GM23338 (cell line): ENCODE results near the gene NTN1. TPM values are rescaled to one million over a fixed set of nuclear protein-coding genes. Genes with fewer than 3 reads are reported as not detected.

ENCODE experiments used
- ATAC-seq: fragments of 200-7000 bp; cut with Tn5 transposase; 3 replicates; pipeline ENCODE4 v1.9.1; 2020
- DNase-seq: peaks from one replicate; pipeline ENCODE4 v3.0.0-alpha.2; 2015; ENCODE audit warnings: low spot score
- H2AFZ ChIP-seq: fragments of 200-600 bp; sonication (generic); 2 replicates; pipeline ENCODE4 v1.8.0; 2016; ENCODE audit warnings: antibody characterized with exemption, mild to moderate bottlenecking, moderate library complexity
- H3F3A ChIP-seq: fragments of 200-600 bp; sonication (generic); replicated peaks from 2 replicates; pipeline ENCODE4 v1.8.0; 2017; ENCODE audit warnings: antibody characterized with exemption, mixed run types, low read depth
- H3K27ac ChIP-seq: fragments of 200-600 bp; sonication (generic); 2 replicates; pipeline ENCODE4 v1.6.1; 2016; ENCODE audit warnings: low read depth
- H3K27me3 ChIP-seq: fragments of 200-600 bp; sonication (generic); 2 replicates; pipeline ENCODE4 v1.8.0; 2016; ENCODE audit warnings: mild to moderate bottlenecking, mixed run types, moderate library complexity; ENCODE audit not compliant: insufficient read depth
- H3K36me3 ChIP-seq: fragments of 200-600 bp; sonication (generic); 2 replicates; pipeline ENCODE4 v1.8.0; 2016; ENCODE audit warnings: mild to moderate bottlenecking; ENCODE audit not compliant: insufficient read depth
- H3K4me1 ChIP-seq: fragments of 200-600 bp; sonication (generic); 2 replicates; pipeline ENCODE4 v1.8.0; 2016; ENCODE audit warnings: mild to moderate bottlenecking, moderate library complexity; ENCODE audit not compliant: insufficient read depth
- H3K4me2 ChIP-seq: fragments of 200-600 bp; sonication (generic); 2 replicates; pipeline ENCODE4 v1.7.1; 2017; ENCODE audit warnings: mixed run types
- H3K4me3 ChIP-seq: fragments of 200-600 bp; sonication (generic); 2 replicates; pipeline ENCODE4 v1.6.1; 2016; ENCODE audit warnings: mixed run types
- H3K79me2 ChIP-seq: fragments of 200-600 bp; sonication (generic); replicated peaks from 2 replicates; pipeline ENCODE4 v1.8.0; 2017; ENCODE audit warnings: mild to moderate bottlenecking; ENCODE audit not compliant: insufficient read depth
- H3K9me2 ChIP-seq: fragments of 200-600 bp; sonication (generic); 2 replicates; pipeline ENCODE4 v1.8.0; 2017; ENCODE audit not compliant: insufficient read depth
- H4K20me1 ChIP-seq: fragments of 200-600 bp; sonication (generic); replicated peaks from 2 replicates; pipeline ENCODE4 v1.8.0; 2017; ENCODE audit warnings: mild to moderate bottlenecking; ENCODE audit not compliant: insufficient read depth
- H3K27ac Mint-ChIP-seq: 2 replicates; pipeline ENCODE4 v1.8.0; 2020; ENCODE audit warnings: inconsistent platforms, mild to moderate bottlenecking, moderate library complexity, mixed read lengths
- H3K27me3 Mint-ChIP-seq: 3 replicates; pipeline ENCODE4 v1.8.0; 2022; ENCODE audit warnings: low read depth, mild to moderate bottlenecking, moderate library complexity, mixed read lengths, inconsistent platforms; ENCODE audit not compliant: insufficient read depth, poor library complexity
- H3K36me3 Mint-ChIP-seq: 3 replicates; pipeline ENCODE4 v1.8.0; 2021; ENCODE audit warnings: low read depth, mild to moderate bottlenecking, inconsistent platforms, moderate library complexity, mixed read lengths
- H3K4me1 Mint-ChIP-seq: 3 replicates; pipeline ENCODE4 v1.8.0; 2020; ENCODE audit warnings: mild to moderate bottlenecking, inconsistent platforms, mixed read lengths
- H3K4me3 Mint-ChIP-seq: 3 replicates; pipeline ENCODE4 v1.8.0; 2021; ENCODE audit warnings: moderate library complexity, mild to moderate bottlenecking, inconsistent platforms, mixed read lengths
- H3K9me3 Mint-ChIP-seq: 3 replicates; pipeline ENCODE4 v1.8.0; 2020; ENCODE audit warnings: moderate library complexity, mild to moderate bottlenecking, inconsistent platforms, mixed read lengths
- ETS1 ChIP-seq: IDR thresholded peaks from 2 replicates; pipeline ENCODE4 v1.6.1; 2016; ENCODE audit warnings: antibody characterized with exemption
- EZH2phosphoT487 ChIP-seq: fragments of 200-600 bp; sonication (generic); IDR thresholded peaks from one replicate; pipeline ENCODE4 v1.8.1; 2018; ENCODE audit warnings: antibody characterized with exemption; ENCODE audit not compliant: unreplicated experiment
- JUNB ChIP-seq: IDR thresholded peaks from one replicate; pipeline ENCODE4 v1.6.1; 2016; ENCODE audit warnings: antibody characterized with exemption; ENCODE audit not compliant: unreplicated experiment
- NANOG ChIP-seq: IDR thresholded peaks from 2 replicates; pipeline ENCODE4 v1.6.1; 2016; ENCODE audit warnings: antibody characterized with exemption, borderline replicate concordance
- POLR2AphosphoS5 ChIP-seq: IDR thresholded peaks from 2 replicates; pipeline ENCODE4 v1.6.1; 2016; ENCODE audit warnings: antibody characterized with exemption, low read depth
- REST ChIP-seq: IDR thresholded peaks from one replicate; pipeline ENCODE4 v1.6.1; 2018; ENCODE audit warnings: antibody characterized with exemption; ENCODE audit not compliant: unreplicated experiment
- STAT1 ChIP-seq: IDR thresholded peaks from one replicate; pipeline ENCODE4 v1.6.1; 2016; ENCODE audit warnings: antibody characterized with exemption; ENCODE audit not compliant: unreplicated experiment
- ZNF114 ChIP-seq: fragments of 250-450 bp; sonication (Bioruptor Pico); IDR thresholded peaks from 2 replicates; pipeline ENCODE4 v1.5.0; 2020; ENCODE audit warnings: mild to moderate bottlenecking, moderate library complexity
- ZNF331 ChIP-seq: fragments of 250-450 bp; sonication (Bioruptor Pico); IDR thresholded peaks from 2 replicates; pipeline ENCODE4 v1.5.0; 2020; ENCODE audit warnings: low read depth, mild to moderate bottlenecking, moderate library complexity
- ZNF462 ChIP-seq: fragments of 250-450 bp; sonication (Bioruptor Pico); IDR thresholded peaks from 2 replicates; pipeline ENCODE4 v1.5.0; 2020; ENCODE audit warnings: mild to moderate bottlenecking, moderate library complexity
- polyA plus RNA-seq: library from polyadenylated mRNA; unstranded; fragments of >200 nt; fragmentation: Nextera tagmentation; extraction: Ambion mirVana; gene quantifications from 2 replicates; pipeline ENCODE4 v1.2.1, GENCODE V29; 2016
- total RNA-seq: library from RNA; depleted of rRNA; stranded (reverse); fragments of >200 nt; shearing (Covaris generic); gene quantifications from 2 replicates; pipeline ENCODE4 v1.2.3, GENCODE V29; 2014
- TF ChIP-seq, protein P1 (sequence below), 2 experiments: fragments of 200-600 bp in 1 of 2; sonication (generic) in 1 of 2; conservative IDR thresholded peaks; 2 replicates each; pipeline versions ENCODE4 v1.5.1 to v1.6.1; 2016 to 2017; ENCODE audit warnings: antibody characterized with exemption in 2 of 2, low read depth in 2 of 2, mild to moderate bottlenecking in 2 of 2, moderate library complexity in 1 of 2

The NTN1 gene
- total and polyA plus RNA-seq, 2 experiments from 2014 or later = 0.57 to 2.6 TPM

- TF ChIP-seq, protein P1, sequence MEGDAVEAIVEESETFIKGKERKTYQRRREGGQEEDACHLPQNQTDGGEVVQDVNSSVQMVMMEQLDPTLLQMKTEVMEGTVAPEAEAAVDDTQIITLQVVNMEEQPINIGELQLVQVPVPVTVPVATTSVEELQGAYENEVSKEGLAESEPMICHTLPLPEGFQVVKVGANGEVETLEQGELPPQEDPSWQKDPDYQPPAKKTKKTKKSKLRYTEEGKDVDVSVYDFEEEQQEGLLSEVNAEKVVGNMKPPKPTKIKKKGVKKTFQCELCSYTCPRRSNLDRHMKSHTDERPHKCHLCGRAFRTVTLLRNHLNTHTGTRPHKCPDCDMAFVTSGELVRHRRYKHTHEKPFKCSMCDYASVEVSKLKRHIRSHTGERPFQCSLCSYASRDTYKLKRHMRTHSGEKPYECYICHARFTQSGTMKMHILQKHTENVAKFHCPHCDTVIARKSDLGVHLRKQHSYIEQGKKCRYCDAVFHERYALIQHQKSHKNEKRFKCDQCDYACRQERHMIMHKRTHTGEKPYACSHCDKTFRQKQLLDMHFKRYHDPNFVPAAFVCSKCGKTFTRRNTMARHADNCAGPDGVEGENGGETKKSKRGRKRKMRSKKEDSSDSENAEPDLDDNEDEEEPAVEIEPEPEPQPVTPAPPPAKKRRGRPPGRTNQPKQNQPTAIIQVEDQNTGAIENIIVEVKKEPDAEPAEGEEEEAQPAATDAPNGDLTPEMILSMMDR (conservative IDR thresholded peaks at IDR 0.05; ENCODE audit: low read depth in 2 of 2) = no peak
- no peak for TF ChIP-seq ZNF114 (CRISPR knock-in tag)
- TF ChIP-seq STAT1 = no peak
These were observed 187.2 kb downstream of the NTN1 start (continued) for GRCh38 chr17:9208381-9209105.

GRCh38 chr17:9209347-9209746 is 188.0 kb downstream of the NTN1 start:
- H3K9me3 Mint-ChIP-seq = no peaks in the 10 kb centered on the region
- Histone ChIP-seq H3K27me3 (no peaks in the 10 kb centered on the region), H3K36me3 (no peaks in the 10 kb centered on the region), H3K27ac (no peak overlapping the region), H3K4me2 (no peak overlapping the region), H2AFZ (no peak overlapping the region), H3K4me1 (no peaks in the 10 kb centered on the region), H3K4me3 (no peak overlapping the region), H3K79me2 (no peaks in the 10 kb centered on the region), H4K20me1 (no peaks in the 10 kb centered on the region), H3F3A (no peaks in the 10 kb centered on the region), H3K9me2 (no peaks in the 10 kb centered on the region)
- H3K36me3 Mint-ChIP-seq = no peaks in the 10 kb centered on the region
- DNase-seq = no peak
- H3K4me3 Mint-ChIP-seq = no peak overlapping the region
- H3K27me3 Mint-ChIP-seq = peaks cover 3% of the 10 kb centered on the region
- peaks cover 7% of the 10 kb centered on the region for H3K4me1 Mint-ChIP-seq
- no peak overlapping the region for H3K27ac Mint-ChIP-seq
- ATAC-seq = no peak
- no peak for TF ChIP-seq EZH2phosphoT487
- no peak for TF ChIP-seq REST
- no peak for TF ChIP-seq STAT1
- no peak for TF ChIP-seq ZNF462
- no peak for TF ChIP-seq ZNF114 (CRISPR knock-in tag)
- TF ChIP-seq ETS1 = no peak
- no peak for TF ChIP-seq POLR2AphosphoS5
- TF ChIP-seq NANOG = no peak
- TF ChIP-seq ZNF331 (CRISPR knock-in tag) = no peak
- no peak for TF ChIP-seq JUNB
